A204.1 (cell line): ENCODE data around the gene KCTD1.

Experiments used
- FAIRE-seq: peaks from 2 replicates; lab custom pipeline; 2012; peaks lifted over from hg19 to GRCh38; lab: Jason Lieb, UNC

KCTD1 gene

DNA sequence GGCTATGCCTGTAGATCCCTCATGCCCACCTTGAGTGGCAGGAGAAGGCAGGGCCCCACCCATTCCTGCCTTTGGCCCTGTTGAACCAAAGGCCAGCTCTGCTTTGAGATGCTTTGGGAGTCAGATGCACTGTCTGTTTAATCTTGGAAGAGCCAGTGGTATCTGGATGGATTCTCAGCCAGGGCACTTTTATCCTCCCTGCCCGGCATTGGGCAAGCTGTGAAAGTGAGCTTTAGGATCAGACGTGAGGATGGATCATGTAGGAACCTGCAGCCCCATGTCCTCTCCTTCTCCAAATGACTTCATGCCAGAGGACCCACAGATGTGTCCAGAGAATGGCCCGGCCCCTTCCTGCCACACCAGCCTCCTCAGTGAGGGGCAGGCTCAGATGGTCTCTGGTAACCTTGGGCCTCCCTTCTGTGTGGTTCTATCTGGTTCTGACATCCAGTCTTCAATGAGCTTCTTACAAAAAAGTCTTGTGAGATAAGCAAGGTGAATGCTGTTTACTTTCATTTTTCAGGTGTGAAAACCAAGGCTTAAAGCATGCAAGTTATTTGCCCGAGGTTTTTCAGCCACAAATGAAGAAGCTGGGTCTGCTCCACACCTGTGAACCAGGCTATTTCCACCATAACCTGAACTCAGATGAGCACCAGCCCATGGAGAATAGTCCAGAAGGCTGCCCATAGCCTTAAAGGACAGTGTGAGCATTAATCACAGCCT lies 123.8 kb downstream of the KCTD1 start:
- FAIRE-seq: no peak

- FAIRE-seq: no peak
Measured at GRCh38 chr18:26422472-26423162, 125.7 kb downstream of the KCTD1 start.

DNA sequence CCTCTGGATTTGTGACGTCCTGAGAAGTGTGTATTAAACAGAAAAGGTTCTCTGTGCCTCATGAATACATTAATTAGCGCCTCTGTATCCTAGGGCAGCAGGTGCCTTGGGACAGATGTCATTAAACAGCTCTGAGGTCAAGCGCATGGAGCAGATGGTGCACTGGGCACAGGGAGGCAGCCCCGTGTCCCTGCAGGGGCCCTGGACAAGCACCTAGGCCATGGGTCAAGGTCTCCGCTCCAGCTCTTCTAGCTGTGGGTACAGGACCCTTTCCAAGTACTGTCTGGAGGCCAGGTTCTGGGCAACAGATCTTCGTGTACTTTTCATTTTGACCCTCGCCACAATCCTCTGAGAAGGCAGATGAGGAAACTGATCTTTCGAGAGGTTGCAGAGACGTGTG lies 126.4 kb downstream of the KCTD1 start:
- FAIRE-seq: no peak

DNA sequence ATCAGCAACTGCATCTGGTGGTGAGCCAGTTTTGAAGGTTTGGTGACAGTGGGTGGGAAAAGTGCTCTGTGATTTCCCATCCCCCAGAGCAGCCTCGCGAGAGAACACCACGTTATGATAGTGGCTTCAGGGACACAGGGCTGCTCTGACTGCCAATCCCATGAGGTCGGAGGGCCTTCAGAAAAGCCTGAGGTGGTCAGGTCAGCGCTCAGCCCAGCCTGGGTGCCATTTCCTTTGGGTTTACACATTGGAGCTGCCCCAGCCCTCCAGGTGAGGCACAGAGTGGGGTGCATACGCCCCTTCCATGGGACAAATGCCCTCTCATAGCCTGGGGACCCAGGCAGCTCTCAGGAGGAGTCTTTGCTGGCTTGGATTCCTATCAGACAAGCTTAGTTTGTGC lies 126.8 kb downstream of the KCTD1 start:
- FAIRE-seq: no peak

DNA sequence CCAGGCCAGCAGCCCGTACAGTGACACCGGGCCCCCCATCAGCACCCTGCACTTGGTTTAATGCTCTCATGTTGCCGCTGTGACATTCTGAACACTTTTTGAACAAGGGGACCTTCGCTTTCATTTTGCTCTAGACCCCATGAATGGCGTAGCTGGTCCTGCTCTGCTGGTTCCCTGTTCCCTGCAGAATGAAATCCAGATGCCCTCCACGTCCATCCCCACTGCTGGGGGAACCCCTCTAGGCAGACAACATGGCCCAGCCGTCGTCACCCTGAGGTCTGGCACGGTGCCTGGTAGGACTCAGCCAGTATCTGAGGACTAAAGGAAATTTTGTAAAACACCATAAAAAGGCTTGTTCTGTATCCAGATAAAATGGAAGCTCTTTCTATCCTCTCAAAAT lies 128.6 kb downstream of the KCTD1 start:
- FAIRE-seq: no peak

- FAIRE-seq: no peak
Measured at GRCh38 chr18:26418225-26418624, 130.1 kb downstream of the KCTD1 start.

DNA sequence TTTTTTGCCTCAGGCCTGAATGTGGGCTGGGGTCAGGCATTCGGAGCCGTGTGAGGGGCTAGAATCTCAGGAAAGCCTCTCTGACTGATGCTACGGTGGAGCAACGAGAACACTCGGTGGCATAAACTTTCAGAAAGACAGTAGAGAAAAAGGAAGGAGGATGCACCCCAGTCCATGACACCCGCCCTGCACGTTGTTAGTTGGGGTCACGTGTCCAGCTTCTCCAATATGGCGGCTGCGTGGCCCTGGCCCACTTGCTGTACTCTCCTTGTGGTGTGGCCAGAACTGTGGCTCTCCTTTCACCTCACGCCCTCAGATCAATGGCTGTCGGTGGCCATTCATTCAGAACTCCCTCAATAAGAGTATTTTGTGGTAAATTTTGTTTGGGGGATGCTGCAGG lies 131.2 kb downstream of the KCTD1 start:
- FAIRE-seq: no peak

- no peak for FAIRE-seq
Measured at GRCh38 chr18:26416652-26417150, 131.7 kb downstream of the KCTD1 start.

GRCh38 chr18:26415631-26416030 lies 132.7 kb downstream of the KCTD1 start:
- FAIRE-seq: no peak

DNA sequence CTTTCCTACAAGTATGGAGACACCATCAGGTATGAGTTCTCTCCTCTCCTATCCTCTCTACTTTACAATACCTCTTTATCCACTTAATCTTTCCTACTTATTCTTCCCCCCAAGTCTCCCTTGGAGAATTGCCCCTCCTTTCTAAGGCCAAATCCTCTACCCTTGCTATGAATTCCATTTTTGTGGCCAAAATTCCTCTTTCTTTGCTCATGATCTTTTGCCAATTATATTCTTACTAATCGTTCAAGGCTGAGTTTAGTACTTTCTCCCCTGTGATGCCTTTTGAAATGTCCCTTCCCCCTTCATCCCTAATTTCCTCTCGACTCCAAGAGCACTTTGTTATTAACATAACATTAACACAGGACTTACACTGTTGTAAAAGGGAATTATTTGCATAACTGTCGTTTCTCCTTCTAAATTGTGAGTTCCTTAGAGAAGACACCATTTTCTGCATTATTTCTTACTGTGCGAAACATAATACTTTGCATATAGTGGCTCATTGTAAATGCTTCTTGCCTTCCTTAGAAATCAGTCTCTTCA lies 133.4 kb downstream of the KCTD1 start:
- no peak for FAIRE-seq

DNA sequence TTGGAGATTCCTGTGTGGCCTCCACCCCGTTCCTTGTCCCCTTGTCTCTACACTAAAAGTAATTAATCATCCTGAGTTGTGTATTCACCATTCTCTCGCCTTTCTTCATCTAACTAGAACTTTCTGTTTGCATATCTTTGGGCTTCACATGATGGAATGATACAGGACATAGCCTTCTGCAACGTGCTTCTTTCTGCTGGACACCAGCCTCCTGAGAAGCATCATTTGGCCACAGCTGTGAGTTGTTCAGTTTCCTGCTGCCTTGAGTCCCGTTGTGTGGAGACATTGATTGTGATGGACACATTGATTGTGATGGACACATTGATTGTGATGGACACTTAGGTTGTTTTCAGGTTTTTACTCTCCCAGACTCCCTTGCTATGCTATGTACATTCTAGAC lies 139.3 kb downstream of the KCTD1 start:
- FAIRE-seq: no peak

GRCh38 chr18:26407736-26408601 lies 140.4 kb downstream of the KCTD1 start:
- FAIRE-seq: no peak

- FAIRE-seq: no peak
Measured at GRCh38 chr18:26406854-26407517, 141.4 kb downstream of the KCTD1 start.

DNA sequence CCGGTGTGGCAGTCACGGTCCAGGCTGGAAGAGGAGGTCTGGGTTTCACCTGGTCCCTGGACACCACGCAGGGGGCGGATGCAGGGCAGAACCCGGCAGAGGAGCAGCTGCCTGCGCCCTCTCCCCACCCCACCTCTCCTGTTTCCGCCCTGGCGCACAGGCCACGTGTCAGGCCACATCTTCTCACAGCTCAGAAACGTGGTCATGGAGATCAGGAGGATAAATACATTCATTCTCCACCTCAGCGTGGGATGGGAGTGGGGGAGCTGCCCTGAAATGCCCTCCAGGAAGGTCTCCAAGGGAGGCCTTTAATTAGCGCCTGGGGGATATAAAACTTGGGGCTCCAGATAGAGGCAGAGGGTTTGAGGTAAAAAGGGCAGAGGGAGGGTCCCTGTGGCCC lies 142.0 kb downstream of the KCTD1 start:
- FAIRE-seq: no peak

DNA sequence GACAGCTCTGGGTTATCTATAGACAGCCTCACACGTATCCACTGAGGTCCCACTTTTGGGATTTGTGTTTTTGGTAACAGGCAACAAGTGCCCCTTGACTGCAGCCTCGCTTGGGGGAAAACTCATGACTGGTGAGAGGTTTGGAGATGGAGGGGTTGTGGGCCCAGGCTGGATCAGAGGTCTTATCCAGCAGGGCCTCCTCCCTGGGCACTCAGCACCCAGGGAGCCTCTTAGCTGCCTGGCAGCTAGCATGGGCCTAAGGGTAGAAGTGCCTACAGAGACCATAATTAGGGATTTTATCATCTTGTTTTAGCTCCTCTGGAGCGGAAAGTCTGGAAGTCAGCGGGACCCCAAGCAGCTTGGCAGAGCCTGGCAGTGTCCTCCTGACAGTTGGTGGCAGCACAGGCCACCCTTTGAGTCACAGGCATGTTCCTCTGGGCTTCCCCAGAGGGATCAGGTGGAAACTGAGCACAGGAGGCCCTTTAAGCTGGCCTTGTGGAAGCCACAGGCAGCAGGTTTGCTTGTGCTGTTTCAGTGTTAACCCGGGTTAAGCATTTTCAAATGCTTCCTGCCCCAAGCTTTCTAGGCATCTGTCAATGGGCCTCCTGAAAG lies 143.1 kb downstream of the KCTD1 start:
- FAIRE-seq: no peak
